HL-60/S4 (cell line): ENCODE results near the gene PDZD4.

ENCODE experiments used
- in situ Hi-C: fragments of 300-500 bp; cut with MboI; formaldehyde crosslinking; loops from 2 replicates; pipeline ENCODE4 v1.14.3; 2022; ENCODE audit warnings: low sequenced_read_pairs

Gene PDZD4

DNA sequence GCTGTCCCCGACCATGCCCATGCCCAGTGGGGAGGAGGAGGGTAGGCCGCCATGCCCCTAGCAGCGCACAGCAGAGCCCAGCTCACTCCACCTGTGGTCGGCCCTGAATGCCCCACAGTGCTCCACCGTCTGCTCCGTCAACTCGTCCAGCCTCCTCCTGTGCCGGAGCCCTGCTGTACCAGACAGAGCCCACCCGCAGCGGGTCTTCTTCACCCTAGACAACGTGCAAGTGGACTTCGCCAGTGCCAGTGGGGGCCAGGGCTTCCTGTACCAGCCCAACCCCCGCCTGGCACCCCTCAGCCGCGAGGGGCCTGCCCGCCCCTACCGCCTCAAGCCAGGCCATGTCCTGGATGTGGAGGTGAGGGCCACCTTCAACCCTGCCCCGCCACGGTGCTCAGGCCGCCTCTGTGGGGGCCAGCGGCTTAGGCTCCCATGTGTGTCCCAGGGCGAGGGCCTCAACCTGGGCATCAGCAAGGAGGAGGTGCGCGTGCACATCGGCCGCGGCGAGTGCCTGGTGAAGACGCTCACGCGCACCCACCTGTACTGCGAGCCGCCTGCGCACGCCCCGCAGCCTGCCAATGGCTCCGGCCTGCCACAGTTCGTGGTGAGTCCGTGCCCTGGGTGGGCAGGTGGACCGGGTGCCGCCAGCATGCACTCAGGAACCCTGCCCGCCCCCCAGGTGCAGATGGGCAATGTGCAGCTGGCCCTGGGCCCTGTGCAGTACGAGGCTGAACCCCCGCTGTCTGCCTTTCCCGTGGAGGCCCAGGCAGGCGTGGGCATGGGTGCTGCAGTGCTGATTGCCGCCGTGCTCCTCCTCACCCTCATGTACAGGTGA, 56.4 kb downstream of the PDZD4 start:
- in situ Hi-C loops = no loop called here

DNA sequence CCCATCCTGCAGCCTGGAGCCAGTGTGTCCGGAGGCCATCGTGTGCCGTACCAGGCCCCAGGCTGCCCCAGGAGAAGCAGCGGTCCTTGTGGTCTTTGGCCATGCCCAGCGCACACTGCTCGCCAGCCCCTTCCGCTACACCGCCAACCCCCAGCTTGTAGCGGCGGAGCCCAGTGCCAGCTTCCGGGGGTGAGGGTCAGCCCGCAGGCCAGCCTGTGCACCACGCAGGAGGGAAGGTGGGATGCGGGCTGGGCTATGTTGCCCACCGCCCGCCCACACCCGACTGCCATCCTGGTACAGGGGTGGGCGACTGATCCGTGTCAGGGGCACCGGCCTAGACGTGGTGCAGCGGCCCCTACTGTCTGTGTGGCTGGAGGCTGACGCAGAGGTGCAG, 57.1 kb downstream of the PDZD4 start:
- in situ Hi-C loops = no loop called here

DNA sequence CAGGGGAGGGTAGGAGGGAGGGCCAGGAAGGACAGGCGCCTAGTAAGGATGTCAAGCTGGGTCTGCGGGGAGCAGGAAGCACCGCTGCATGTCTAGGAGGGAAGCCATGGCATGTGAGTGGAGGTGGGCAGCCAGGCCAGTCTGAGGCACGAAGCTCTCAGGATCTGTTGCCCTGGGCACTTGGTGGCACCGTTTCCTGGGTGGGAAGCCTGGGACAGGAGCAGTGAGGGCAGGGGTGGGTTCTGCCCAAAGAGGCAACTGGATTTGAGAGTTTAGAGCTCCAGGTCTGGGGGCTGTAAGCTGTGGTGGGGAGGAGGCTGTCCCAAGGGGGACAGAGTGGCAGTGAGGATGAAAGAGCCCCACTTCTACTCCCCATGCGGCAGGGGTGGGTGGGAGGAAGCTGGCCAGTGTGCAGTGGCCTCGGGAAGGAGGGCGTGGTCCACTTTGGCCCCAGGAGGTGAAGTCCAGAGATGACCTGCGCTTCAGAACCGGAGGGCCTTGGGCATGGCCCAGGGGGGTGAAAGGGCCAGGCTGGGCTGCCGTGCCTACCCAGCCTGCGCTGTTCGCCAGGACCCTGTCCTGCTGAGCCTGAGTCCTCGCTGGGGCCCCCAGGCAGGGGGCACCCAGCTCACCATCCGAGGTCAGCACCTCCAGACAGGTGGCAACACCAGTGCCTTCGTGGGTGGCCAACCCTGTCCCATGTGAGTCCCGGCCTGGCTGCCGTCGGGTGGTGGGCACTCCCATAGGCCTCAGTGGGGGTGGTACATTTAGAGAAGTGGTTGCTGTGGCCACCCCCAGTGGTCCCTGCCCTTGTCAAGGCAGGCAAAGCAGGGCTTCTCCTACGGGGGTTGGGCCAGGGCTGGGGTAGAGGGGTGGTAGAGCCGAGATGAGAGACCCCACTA, 57.8 kb downstream of the PDZD4 start:
- in situ Hi-C loops = no loop called here

DNA sequence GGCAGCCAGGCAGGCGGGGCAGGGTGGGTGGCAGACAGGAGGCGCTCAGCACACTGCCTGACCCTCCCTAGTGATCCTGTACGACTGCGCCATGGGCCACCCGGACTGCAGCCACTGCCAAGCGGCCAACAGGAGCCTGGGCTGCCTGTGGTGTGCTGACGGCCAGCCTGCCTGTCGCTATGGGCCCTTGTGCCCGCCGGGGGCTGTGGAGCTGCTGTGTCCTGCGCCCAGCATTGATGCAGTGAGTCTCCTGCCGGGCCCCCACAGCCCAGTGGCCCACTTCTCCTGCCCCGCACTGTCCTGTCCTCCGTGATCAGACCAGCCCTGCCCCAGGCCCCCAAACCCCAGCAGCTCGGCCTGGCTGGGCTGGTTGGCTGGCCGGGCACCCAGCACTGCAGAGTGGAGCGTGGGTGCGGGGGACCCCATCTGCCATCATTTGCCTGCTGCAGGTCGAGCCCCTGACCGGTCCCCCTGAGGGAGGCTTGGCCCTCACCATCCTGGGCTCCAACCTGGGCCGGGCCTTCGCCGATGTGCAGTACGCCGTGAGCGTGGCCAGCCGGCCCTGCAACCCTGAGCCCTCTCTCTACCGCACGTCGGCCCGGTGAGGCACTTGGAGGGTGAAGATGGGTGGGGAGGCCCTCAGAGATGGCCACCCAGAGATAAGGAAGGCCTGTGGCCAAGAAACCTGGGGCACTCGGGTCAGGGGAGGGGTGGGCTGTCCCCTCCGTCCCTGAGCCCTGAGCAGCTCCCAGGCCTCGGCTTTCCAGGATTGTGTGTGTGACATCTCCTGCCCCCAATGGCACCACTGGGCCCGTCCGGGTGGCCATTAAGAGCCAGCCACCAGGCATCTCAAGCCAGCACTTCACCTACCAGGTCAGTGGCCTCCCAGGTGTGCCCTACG, 58.7 kb downstream of the PDZD4 start:
- in situ Hi-C loops = no loop called here

DNA sequence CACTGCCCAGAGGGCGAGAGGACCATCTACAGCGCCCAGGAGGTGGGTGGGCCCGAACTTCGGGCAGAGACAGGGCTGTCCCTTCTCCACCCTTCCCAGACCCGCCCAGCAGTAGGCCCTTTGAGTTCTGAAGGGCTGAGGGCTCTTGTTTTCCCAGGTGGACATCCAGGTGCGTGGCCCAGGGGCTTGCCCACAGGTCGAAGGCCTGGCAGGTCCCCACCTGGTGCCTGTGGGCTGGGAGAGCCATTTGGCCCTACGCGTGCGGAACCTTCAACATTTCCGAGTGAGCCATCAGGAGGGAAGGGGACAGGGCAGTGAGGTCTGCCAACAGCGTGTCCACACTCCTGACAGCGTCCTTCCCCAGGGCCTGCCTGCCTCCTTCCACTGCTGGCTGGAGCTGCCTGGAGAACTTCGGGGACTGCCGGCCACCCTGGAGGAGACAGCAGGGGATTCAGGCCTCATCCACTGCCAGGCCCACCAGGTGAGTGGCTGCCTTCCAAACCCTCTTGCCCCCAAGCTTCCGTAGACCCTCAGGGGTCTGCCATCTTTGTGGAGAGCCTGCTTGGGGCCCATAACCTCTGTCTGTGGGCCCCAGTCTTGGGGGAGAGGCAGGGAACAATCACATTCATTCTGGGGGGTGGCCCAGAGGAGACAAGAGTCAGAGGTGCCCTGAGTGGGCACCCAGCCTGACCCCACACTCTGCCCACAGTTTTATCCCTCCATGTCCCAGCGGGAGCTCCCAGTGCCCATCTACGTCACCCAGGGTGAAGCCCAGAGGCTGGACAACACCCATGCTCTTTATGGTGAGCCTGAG, 59.5 kb downstream of the PDZD4 start:
- in situ Hi-C loops = no loop called here

DNA sequence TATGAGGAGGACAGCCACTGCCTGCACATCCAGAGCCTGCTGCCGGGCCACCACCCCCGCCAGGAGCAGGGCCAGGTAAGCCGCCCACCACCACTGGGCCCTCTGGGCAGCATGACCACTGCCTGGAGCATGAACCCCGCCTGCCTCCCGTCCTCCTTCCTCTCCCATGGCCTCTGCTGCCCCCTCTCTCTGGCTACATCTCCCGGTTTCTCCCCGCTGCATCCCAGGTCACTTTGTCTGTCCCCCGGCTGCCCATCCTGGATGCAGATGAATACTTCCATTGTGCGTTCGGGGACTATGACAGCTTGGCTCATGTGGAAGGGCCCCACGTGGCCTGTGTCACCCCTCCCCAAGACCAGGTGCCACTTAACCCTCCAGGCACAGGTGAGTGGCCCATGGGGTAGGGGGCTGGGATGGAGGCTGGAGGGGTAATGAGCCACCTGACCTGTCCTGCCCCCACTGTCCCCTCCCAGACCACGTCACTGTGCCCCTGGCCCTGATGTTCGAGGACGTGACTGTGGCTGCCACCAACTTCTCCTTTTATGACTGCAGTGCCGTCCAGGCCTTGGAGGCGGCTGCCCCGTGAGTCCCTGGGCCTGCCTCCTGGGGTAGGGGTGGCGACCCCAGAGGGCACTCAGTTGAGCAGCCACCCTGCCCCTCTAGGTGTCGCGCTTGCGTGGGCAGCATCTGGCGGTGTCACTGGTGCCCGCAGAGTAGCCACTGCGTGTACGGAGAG, 60.3 kb downstream of the PDZD4 start:
- in situ Hi-C loops = no loop called here

DNA sequence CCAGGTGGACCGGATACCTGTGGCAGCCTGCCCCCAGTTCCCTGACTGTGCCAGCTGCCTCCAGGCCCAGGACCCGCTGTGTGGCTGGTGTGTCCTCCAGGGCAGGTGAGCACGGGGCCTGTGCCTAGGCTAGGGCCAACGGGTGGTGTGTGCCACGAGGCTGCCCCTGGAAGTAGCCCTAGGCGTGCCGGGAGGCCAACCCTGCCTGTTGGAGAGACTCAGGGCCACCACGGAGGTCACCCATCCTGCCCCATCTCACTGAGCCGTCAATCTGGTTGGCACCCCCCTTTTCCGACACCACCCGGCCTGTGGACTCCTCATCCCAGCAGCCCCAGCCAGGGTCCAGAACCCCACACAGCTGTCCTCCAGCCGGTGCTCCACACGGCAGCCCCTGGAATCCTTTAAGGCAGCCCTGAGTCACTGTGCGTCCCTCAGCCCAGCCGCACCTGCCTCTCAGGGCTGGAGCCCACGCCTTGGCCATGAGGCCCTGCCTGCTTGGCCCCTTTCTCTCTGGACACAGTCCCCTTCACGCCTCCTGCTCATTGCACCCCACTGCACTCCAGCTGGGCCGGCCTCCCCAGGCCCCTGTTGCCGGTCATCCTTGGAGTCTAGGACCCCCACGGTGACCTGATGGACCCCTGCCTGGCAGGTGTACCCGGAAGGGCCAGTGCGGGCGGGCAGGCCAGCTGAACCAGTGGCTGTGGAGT, 61.0 kb downstream of the PDZD4 start:
- in situ Hi-C loops = no loop called here

DNA sequence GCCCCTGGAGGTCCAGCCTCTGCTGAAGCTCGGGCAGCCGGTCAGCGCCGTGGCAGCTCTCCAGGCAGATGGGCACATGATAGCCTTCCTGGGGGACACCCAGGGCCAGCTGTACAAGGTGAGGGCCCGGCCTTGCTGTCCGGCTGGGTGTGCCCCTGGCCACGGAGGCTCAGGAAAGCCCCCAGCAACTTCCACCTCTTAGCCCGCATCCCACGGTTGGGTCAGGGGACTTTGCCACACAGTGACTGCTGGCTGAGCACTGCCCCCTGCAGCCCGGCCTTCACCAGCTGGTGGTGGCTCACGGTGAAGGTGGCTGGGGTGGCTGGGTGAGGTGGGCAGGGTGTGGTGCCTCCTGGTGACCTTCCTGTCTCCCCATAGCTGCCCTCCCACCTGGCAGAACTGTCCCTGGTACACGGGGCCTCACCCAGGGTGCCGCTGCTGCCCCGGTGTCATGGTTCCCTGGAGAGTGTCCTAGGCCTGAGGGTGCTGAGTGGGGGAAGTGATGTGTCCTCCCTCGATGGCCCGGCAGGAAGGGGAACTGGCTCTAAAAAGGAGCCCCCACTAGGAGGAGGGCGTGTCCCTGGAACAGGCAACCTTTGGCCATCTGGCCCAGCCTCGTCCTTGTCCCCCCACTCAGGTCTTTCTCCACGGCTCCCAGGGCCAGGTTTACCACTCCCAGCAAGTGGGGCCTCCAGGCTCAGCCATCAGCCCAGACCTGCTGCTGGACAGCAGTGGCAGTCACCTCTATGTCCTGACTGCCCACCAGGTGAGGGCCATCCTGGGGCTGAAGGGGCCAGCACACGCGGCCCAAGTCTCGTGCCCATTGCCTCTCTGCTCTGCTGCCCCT, 61.8 kb downstream of the PDZD4 start:
- in situ Hi-C loops = no loop called here

DNA sequence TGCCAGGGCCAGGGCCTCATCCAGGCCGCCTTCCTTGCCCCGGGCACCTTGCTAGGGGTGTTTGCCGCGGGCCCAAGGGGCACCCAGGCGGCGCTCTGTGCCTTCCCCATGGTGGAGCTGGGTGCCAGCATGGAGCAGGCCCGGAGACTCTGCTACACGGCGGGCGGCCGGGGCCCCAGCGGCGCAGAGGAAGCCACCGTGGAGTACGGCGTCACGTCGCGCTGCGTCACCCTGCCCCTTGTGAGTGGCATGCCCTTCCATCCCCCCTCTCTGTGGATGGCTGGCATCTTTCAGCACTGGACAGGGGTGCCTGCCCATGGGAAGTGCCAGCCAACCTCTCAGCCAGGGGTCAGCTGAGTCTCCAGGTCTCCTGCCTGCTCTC, 62.7 kb downstream of the PDZD4 start:
- in situ Hi-C loops = no loop called here

DNA sequence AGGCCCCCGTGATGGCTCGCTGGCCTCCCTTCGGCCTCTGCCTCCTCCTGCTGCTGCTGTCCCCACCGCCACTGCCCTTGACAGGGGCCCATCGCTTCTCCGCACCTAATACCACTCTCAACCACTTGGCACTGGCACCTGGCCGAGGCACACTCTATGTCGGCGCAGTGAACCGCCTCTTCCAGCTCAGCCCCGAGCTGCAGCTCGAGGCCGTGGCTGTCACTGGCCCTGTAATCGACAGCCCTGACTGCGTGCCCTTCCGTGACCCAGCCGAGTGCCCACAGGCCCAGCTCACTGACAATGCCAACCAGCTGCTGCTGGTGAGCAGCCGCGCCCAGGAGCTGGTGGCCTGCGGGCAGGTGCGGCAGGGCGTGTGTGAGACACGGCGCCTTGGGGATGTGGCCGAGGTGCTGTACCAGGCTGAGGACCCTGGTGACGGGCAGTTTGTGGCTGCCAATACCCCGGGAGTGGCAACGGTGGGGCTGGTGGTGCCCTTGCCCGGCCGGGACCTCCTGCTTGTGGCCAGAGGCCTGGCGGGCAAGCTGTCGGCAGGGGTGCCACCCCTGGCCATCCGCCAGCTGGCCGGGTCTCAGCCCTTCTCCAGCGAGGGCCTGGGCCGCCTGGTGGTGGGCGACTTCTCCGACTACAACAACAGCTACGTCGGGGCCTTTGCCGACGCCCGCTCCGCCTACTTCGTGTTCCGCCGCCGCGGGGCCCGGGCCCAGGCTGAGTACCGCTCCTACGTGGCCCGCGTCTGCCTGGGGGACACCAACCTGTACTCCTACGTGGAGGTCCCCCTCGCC, 63.3 kb downstream of the PDZD4 start:
- in situ Hi-C loops = no loop called here

DNA sequence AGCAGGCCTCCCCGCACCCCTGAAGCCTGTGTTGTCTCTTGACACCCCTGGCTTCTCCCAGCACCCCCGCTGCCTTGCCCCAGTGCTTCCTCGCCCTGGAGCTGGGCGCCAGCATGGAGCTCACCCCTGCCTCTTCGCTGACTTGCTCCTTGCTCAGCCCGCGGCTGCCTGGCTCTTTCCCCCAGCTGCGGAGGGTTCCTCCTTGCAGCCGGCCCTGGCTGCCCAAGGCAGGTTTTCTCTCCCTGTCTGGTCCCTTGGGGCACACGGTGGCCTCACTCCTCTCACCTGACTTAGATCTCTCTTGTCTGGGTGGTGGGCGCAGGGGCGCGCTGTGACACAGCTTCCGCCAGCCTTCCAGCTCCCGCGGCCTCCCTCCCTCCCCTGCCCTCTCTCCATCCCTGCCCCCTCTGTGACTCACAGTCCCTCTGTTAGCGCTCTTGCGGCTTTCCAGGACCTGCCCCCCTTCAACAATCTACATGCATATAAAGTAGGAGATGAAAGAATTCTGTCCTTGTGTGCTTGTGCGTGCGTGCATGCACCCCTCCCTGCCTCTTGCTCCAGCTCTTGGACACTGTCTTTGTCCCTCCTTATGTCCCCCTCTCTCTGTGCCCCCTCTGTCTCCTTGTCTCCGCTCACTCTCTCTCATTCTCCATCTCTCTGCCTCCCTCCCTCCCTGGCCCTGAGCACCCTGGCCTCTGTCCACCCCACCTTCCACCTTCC, 64.1 kb downstream of the PDZD4 start:
- in situ Hi-C loops = no loop called here

DNA sequence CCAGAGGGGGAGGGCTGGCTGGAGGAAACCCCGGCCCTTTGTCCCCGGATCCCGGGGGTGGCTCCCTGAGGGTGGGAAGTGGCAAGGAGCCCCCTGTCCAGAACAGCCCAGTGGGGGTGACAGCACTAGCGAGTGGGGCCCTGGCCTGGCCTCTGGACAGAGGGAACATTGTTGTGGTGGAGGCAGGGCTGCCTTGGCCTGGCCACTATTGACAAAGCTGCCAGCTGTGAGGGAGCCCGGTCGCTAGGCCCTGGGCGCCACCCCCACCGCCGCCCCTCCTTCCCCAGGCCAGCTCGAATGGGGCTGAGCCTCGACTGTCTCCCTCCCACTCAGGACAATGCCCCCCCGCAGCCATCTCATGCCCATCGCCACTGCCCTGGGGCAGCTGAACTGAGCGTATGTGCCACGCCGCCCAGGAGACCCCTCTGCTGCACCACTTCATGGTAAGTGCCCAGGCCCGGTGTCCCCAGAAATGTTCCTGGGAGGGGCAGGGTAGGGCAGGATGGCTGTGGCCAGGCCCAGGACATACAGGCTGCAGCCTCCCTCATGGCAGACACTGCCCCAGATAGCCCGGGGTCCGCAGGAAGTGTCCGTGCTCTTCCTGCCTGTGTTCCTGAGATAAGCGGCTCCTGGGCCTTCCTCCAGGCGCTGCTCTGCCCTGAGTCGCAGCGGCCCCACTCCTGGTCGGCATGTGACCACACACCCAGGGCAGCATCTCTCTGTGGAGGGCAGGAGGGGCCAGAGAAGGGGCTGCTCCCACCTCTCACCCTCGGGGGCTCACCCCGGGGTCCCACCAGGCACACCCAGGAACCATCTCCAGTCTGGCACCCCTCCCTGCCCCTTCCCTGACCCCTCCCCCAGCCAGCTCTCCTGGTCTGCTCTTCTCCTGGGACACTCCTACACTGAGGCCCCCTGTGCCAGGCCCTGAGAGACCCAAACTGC, 64.9 kb downstream of the PDZD4 start:
- in situ Hi-C loops = no loop called here

DNA sequence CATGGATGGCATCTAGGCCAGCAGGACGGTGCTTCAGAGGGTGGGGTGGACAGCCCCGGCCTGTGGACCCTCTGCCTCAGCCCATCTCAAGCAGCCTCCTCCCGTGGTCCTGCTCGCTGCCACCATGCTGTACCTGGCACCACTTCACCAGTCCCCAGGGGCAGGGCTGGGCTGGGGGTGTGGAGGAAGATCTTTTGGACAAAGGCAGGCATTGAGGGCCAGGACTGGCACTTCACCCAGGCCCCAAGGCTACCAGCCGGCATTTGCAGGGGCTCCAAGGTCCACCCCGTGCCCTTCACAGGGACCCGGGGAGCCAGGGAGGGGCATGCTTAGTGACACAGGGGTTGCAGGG, 65.6 kb downstream of the PDZD4 start:
- in situ Hi-C loops = no loop called here

DNA sequence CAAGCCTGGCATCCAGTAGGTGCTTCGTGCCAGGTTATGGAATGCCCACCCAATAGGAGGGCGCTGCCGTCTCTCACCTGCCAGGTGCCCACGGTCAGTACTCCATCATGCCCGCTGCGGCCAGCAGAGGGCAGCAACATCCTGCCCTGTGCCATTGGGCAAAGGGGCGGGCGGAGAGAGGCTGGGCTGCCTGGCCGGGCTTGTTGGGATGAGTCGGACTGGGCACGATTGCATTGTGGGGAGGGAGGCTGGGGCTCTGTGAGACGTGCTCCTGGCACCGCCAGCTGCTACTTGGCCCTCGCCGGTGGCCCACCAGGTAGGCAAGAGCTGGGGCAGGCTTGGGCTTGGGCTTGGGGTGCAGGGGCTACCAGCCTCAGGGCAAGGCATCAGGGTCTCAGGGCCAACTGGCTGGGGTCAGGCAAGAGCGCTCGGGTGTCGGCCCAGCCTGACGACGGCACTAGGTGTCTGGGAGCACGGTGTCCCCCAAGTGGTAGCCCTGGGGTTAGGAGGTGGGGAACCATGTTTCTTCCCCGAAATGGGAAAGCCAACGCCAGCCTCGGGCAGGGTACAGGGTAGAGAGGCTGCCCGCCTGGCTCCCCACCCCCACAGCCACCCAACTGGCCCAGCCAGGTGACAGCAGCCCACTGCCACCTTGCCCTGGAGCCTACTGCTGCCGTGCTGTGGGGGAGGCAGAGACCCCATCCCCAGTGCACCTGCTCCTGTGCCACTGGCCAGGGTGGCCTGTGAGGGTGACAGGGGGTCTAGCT, 66.2 kb downstream of the PDZD4 start, which contains the start of gene PLXNB3:
PLXNB3 (plus strand) TSS at position 261 of the 767 bp plus-strand sequence. CDS start 1,287 bp downstream, outside the sequence.
- in situ Hi-C loops = no loop called here
